Common myeloid progenitor, CD34-positive (primary cell): ENCODE results near the gene CCNC.

ENCODE experiments used
- CTCF ChIA-PET: fragments of 350-600 bp; sonication (Branson Sonifier 250); formaldehyde crosslinking; loops from one replicate; lab custom pipeline; 2021; ENCODE audit warnings: antibody characterized with exemption; lab: Charles Lee
- POLR2A ChIA-PET: fragments of 350-600 bp; sonication (Branson Sonifier 250); formaldehyde crosslinking; loops from one replicate; lab custom pipeline; 2021; ENCODE audit warnings: antibody characterized with exemption; lab: Charles Lee
- DNase-seq, 3 donors: peaks; one replicate each; pipeline versions ENCODE4 v3.0.0 to v3.0.0-alpha.2; 2013
- H3K27ac ChIP-seq, 2 experiments: 1 replicate in 1 of 2; 2 replicates in 1 of 2; pipeline ENCODE4 v1.7.0; 2013; ENCODE audit warnings: inconsistent platforms in 2 of 2, low read length in 2 of 2, mild to moderate bottlenecking in 2 of 2, low read depth in 1 of 2, moderate library complexity in 1 of 2; ENCODE audit not compliant: severe bottlenecking in 2 of 2, insufficient read depth in 1 of 2, poor library complexity in 1 of 2
- H3K27me3 ChIP-seq, 5 experiments: replicated peaks in 2 of 5; 1 replicate in 3 of 5; 2 replicates in 2 of 5; pipeline versions ENCODE4 v1.6.1 to v1.7.0; 2013; ENCODE audit warnings: low read length in 4 of 5, mild to moderate bottlenecking in 2 of 5, moderate library complexity in 2 of 5, inconsistent platforms in 1 of 5; ENCODE audit not compliant: insufficient read depth in 5 of 5, control insufficient read depth in 4 of 5
- H3K36me3 ChIP-seq, 4 experiments: 1 replicate in 2 of 4; 2 replicates in 2 of 4; pipeline versions ENCODE4 v1.6.1 to v1.7.0; 2013; ENCODE audit warnings: low read length in 3 of 4, control low read depth in 1 of 4, mild to moderate bottlenecking in 1 of 4; ENCODE audit not compliant: control insufficient read depth in 4 of 4, insufficient read depth in 4 of 4
- H3K4me1 ChIP-seq, 4 experiments: 1 replicate in 3 of 4; 2 replicates in 1 of 4; pipeline versions ENCODE4 v1.6.1 to v1.7.1; 2013; ENCODE audit warnings: low read length in 3 of 4, mild to moderate bottlenecking in 3 of 4, control low read depth in 1 of 4, inconsistent platforms in 1 of 4, moderate library complexity in 1 of 4; ENCODE audit not compliant: control insufficient read depth in 4 of 4, insufficient read depth in 4 of 4; ENCODE audit errors: control extremely low read depth in 1 of 4
- H3K4me3 ChIP-seq, 7 experiments: 1 replicate in 4 of 7; 2 replicates in 3 of 7; pipeline versions ENCODE4 v1.5.1 to v1.7.0; 2013; ENCODE audit warnings: mild to moderate bottlenecking in 7 of 7, low read length in 6 of 7, moderate library complexity in 6 of 7, inconsistent platforms in 2 of 7, low read depth in 2 of 7, control low read depth in 1 of 7; ENCODE audit not compliant: insufficient read depth in 4 of 7, control insufficient read depth in 1 of 7; ENCODE audit errors: extremely low read depth in 1 of 7
- H3K9me3 ChIP-seq, 5 experiments: 1 replicate in 4 of 5; 2 replicates in 1 of 5; pipeline versions ENCODE4 v1.6.1 to v1.7.1; 2013; ENCODE audit warnings: low read length in 4 of 5, mild to moderate bottlenecking in 2 of 5, inconsistent platforms in 1 of 5, low read depth in 1 of 5, moderate library complexity in 1 of 5; ENCODE audit not compliant: control insufficient read depth in 4 of 5, insufficient read depth in 2 of 5; ENCODE audit errors: control extremely low read depth in 1 of 5
- WGBS: methylation state at CpG from one replicate; pipeline ENCODE4 v1.1.5; 2013; ENCODE audit not compliant: insufficient coverage; 5-methylcytosine and 5-hydroxymethylcytosine counted together

CCNC gene

GRCh38 chr6:99547526-99547925 is 20.9 kb downstream of the CCNC start:
- ChIA-PET POLR2A (no interaction called here), CTCF (interaction anchor here (0.9 to 2.7 kb wide), 2 partner anchors 13 to 21 kb away, joined by 3 to 10 read pairs; partner anchors contain the start of gene CCNC)
- H3K4me1 ChIP-seq: peaks cover 0 to 2% (median 0%) of the 10 kb centered on the region in 4 experiments
- no peaks in the 10 kb centered on the region for H3K27me3 ChIP-seq
- H3K36me3 ChIP-seq: peaks cover 11 to 52% (median 30%) of the 10 kb centered on the region in 4 experiments
- DNase-seq: no peak
- 100% methylated on average over 1 of the region's 4 CpGs for WGBS
- no peak overlapping the region for H3K4me3 ChIP-seq
- no peak overlapping the region for H3K27ac ChIP-seq
- no peaks in the 10 kb centered on the region for H3K9me3 ChIP-seq

GRCh38 chr6:99545442-99545841 is 23.0 kb downstream of the CCNC start:
- WGBS: no CpG with 5 or more reads among the region's 1 CpG
- ChIA-PET POLR2A (interaction anchor here (0.6 kb wide), 1 partner anchor 24 kb away, joined by 3 read pairs; no protein-coding TSS in a partner anchor), CTCF (interaction anchor here (1.0 to 2.7 kb wide), 3 partner anchors 9 to 23 kb away, joined by 3 to 10 read pairs (median 5); partner anchors contain the start of gene CCNC)

GRCh38 chr6:99543968-99544367 is 24.5 kb downstream of the CCNC start:
- peaks cover 0 to 2% (median 0%) of the 10 kb centered on the region in 4 experiments for H3K4me1 ChIP-seq
- no peaks in the 10 kb centered on the region for H3K27me3 ChIP-seq
- ChIA-PET POLR2A (no interaction called here), CTCF (interaction anchor here (1.2 to 1.8 kb wide), 3 partner anchors 9 to 20 kb away, joined by 4 to 5 read pairs (median 4); no protein-coding TSS in a partner anchor)
- peaks cover 12 to 51% (median 30%) of the 10 kb centered on the region in 4 experiments for H3K36me3 ChIP-seq
- DNase-seq: no peak
- no peaks in the 10 kb centered on the region for H3K9me3 ChIP-seq
- H3K27ac ChIP-seq: no peak overlapping the region
- H3K4me3 ChIP-seq: no peak overlapping the region

More at GRCh38 chr6:99545442-99545841, 23.0 kb downstream of the CCNC start:
- H3K27ac ChIP-seq: no peak overlapping the region
- no peaks in the 10 kb centered on the region for H3K27me3 ChIP-seq
- H3K4me1 ChIP-seq: peaks cover 0 to 2% (median 0%) of the 10 kb centered on the region in 4 experiments
- no peak for DNase-seq
- H3K9me3 ChIP-seq: no peaks in the 10 kb centered on the region
- peaks cover 11 to 58% (median 33%) of the 10 kb centered on the region in 4 experiments for H3K36me3 ChIP-seq
- H3K4me3 ChIP-seq: no peak overlapping the region

- H3K27me3 ChIP-seq: no peaks in the 10 kb centered on the region
- ChIA-PET POLR2A (no interaction called here), CTCF (interaction anchor here (0.9 to 2.1 kb wide), 4 partner anchors 8 to 13 kb away, joined by 3 to 5 read pairs (median 4); no protein-coding TSS in a partner anchor)
- no peak for DNase-seq
- no CpG with 5 or more reads among the region's 1 CpG for WGBS
- no peak overlapping the region for H3K27ac ChIP-seq
- H3K36me3 ChIP-seq: peaks cover 3 to 15% (median 9%) of the 10 kb centered on the region in 4 experiments
- no peaks in the 10 kb centered on the region for H3K4me1 ChIP-seq
- H3K9me3 ChIP-seq: no peaks in the 10 kb centered on the region
- no peak overlapping the region for H3K4me3 ChIP-seq
Measured at GRCh38 chr6:99530627-99531026, 37.8 kb downstream of the CCNC start.

GRCh38 chr6:99522531-99522930 is 45.9 kb downstream of the CCNC start:
- H3K9me3 ChIP-seq: no peaks in the 10 kb centered on the region
- no peak overlapping the region for H3K27ac ChIP-seq
- POLR2A ChIA-PET: interaction anchor here (1.1 kb wide), 1 partner anchor 18 kb away, joined by 4 read pairs; no protein-coding TSS in a partner anchor
- CTCF ChIA-PET: interaction anchor here (1.2 to 2.0 kb wide), 5 partner anchors 8 to 91 kb away, joined by 3 to 7 read pairs (median 5); no protein-coding TSS in a partner anchor
- H3K4me3 ChIP-seq: no peak overlapping the region
- no peaks in the 10 kb centered on the region for H3K36me3 ChIP-seq
- H3K4me1 ChIP-seq: peaks cover 3 to 9% (median 7%) of the 10 kb centered on the region in 4 experiments
- no peak for DNase-seq
- no peaks in the 10 kb centered on the region for H3K27me3 ChIP-seq
- WGBS: no CpG with 5 or more reads among the region's 4 CpGs

- H3K27ac ChIP-seq: peak overlapping the region; percentile 54 to 75
- H3K4me3 ChIP-seq: peak overlapping the region; percentile 81 to 98 (median 98)
- no peaks in the 10 kb centered on the region for H3K27me3 ChIP-seq
- POLR2A ChIA-PET: interaction anchor here (0.6 kb wide), 1 partner anchor 8 kb away, joined by 3 read pairs; no protein-coding TSS in a partner anchor
- H3K4me1 ChIP-seq: peaks cover 3 to 9% (median 7%) of the 10 kb centered on the region in 4 experiments
- no peaks in the 10 kb centered on the region for H3K9me3 ChIP-seq
- no peak for DNase-seq
- 38% methylated on average over 4 of the region's 9 CpGs for WGBS
- H3K36me3 ChIP-seq: no peaks in the 10 kb centered on the region
- CTCF ChIA-PET: interaction anchor here (0.6 to 2.0 kb wide), 8 partner anchors 9 to 92 kb away, joined by 3 to 7 read pairs (median 4); no protein-coding TSS in a partner anchor
Measured at GRCh38 chr6:99521633-99522151, 46.8 kb downstream of the CCNC start.
